Thymus (tissue), 14 donors: Measurements from ENCODE around the gene MAGOH. TPM values are rescaled to one million over a fixed set of nuclear protein-coding genes. Genes with fewer than 3 reads are reported as not detected.
"Not testable (repeated sequence)": the region's sequence is repeated elsewhere in the genome, so short reads cannot be mapped to it uniquely, and the experiment has no call there.

Experiments used
- DNase-seq, 9 donors: peaks; one replicate each; pipeline ENCODE4 v3.0.0-alpha.2; 2013; ENCODE audit warnings: low spot score in 9 of 9, low read depth in 6 of 9, missing footprints in 1 of 9
- H3K27ac ChIP-seq, 2 donors: one replicate each; pipeline ENCODE4 v1.5.1; 2013; ENCODE audit warnings: control low read depth in 1 of 2, low read depth in 1 of 2, low read length in 1 of 2, mild to moderate bottlenecking in 1 of 2, moderate library complexity in 1 of 2
- H3K27me3 ChIP-seq, 2 donors: one replicate each; pipeline ENCODE4 v1.5.1; 2013; ENCODE audit warnings: low read length in 1 of 2; ENCODE audit not compliant: control insufficient read depth in 2 of 2, insufficient read depth in 1 of 2
- H3K36me3 ChIP-seq, 2 donors: one replicate each; pipeline ENCODE4 v1.5.1; 2013; ENCODE audit warnings: low read length in 1 of 2, mild to moderate bottlenecking in 1 of 2, moderate library complexity in 1 of 2; ENCODE audit not compliant: control insufficient read depth in 2 of 2, insufficient read depth in 2 of 2
- H3K4me1 ChIP-seq, 2 donors: one replicate each; pipeline ENCODE4 v1.5.1; 2013; ENCODE audit warnings: low read length in 2 of 2; ENCODE audit not compliant: control insufficient read depth in 2 of 2, insufficient read depth in 2 of 2
- H3K4me3 ChIP-seq, 2 donors: one replicate each; pipeline ENCODE4 v1.5.1; 2013; ENCODE audit warnings: low read length in 2 of 2, control low read depth in 1 of 2, mild to moderate bottlenecking in 1 of 2
- H3K9me3 ChIP-seq, 2 donors: one replicate each; pipeline ENCODE4 v1.5.1; 2013; ENCODE audit warnings: low read length in 1 of 2, mild to moderate bottlenecking in 1 of 2; ENCODE audit not compliant: control insufficient read depth in 2 of 2, insufficient read depth in 1 of 2
- WGBS: extraction: QIAGEN DNeasy Blood & Tissue Kit; methylation state at CpG from one replicate; pipeline ENCODE4 v1.1.7; 2013; 5-methylcytosine and 5-hydroxymethylcytosine counted together
- long read RNA-seq, 10 donors: transcript quantifications; one replicate each; lab custom pipeline, GENCODE V29; 2026
- polyA plus RNA-seq: library from polyadenylated mRNA; stranded (reverse); fragments of 200-250 nt; gene quantifications from one replicate; pipeline ENCODE4 v1.2.3, GENCODE V29; 2013
- total RNA-seq: library from RNA; stranded (reverse); fragments of 120-200 nt; gene quantifications from one replicate; pipeline ENCODE4 v1.2.4, GENCODE V29; 2013
- donor health status: healthy.

MAGOH gene
- total RNA-seq (84.3 TPM), polyA plus RNA-seq (134 TPM)
- long read RNA-seq, donor 1, transcript MAGOH-202 (5 exons, 756 nt), result major isoform, 6 of 8 reads
- long read RNA-seq, donor 1, partial matches to known transcripts, result 0 of 8 reads
- long read RNA-seq, donor 1, other reads (novel, unspliced or antisense), result 0 of 8 reads
- long read RNA-seq, donor 2, transcript MAGOH-202 (5 exons, 756 nt), result major isoform, 53 of 72 reads
- long read RNA-seq, donor 2, transcript MAGOH-201 (4 exons, 500 nt), result minor isoform, 17 of 72 reads
- long read RNA-seq, donor 2, partial matches to known transcripts, result 0 of 72 reads
- long read RNA-seq, donor 2, other reads (novel, unspliced or antisense), result 0 of 72 reads
- long read RNA-seq, donor 3, transcript MAGOH-202 (5 exons, 756 nt), result major isoform, 74 of 118 reads
- long read RNA-seq, donor 3, transcript MAGOH-201 (4 exons, 500 nt), result minor isoform, 32 of 118 reads
- long read RNA-seq, donor 3, transcript MAGOH-203 (3 exons, 738 nt), result minor isoform, 5 of 118 reads
- long read RNA-seq, donor 3, partial matches to known transcripts, result 0 of 118 reads
- long read RNA-seq, donor 3, other reads (novel, unspliced or antisense), result 6 of 118 reads
- long read RNA-seq, donor 4, transcript MAGOH-201 (4 exons, 500 nt), result minor isoform, 8 of 40 reads
- long read RNA-seq, donor 4, transcript MAGOH-202 (5 exons, 756 nt), result major isoform, 27 of 40 reads
- long read RNA-seq, donor 4, partial matches to known transcripts, result 0 of 40 reads
- long read RNA-seq, donor 4, other reads (novel, unspliced or antisense), result 0 of 40 reads
- long read RNA-seq, donor 5, transcript MAGOH-202 (5 exons, 756 nt), result major isoform, 74 of 105 reads
- long read RNA-seq, donor 5, transcript MAGOH-201 (4 exons, 500 nt), result minor isoform, 26 of 105 reads
- long read RNA-seq, donor 5, partial matches to known transcripts, result 0 of 105 reads
- long read RNA-seq, donor 5, other reads (novel, unspliced or antisense), result 0 of 105 reads
- long read RNA-seq, donor 6, transcript MAGOH-201 (4 exons, 500 nt), result minor isoform, 8 of 38 reads
- long read RNA-seq, donor 6, transcript MAGOH-202 (5 exons, 756 nt), result major isoform, 29 of 38 reads
- long read RNA-seq, donor 6, partial matches to known transcripts, result 0 of 38 reads
- long read RNA-seq, donor 6, other reads (novel, unspliced or antisense), result 0 of 38 reads
- long read RNA-seq, donor 7, transcript MAGOH-201 (4 exons, 500 nt), result minor isoform, 23 of 64 reads
- long read RNA-seq, donor 7, transcript MAGOH-202 (5 exons, 756 nt), result major isoform, 39 of 64 reads
- long read RNA-seq, donor 7, partial matches to known transcripts, result 0 of 64 reads
- long read RNA-seq, donor 7, other reads (novel, unspliced or antisense), result 0 of 64 reads
- long read RNA-seq, donor 8, transcript MAGOH-202 (5 exons, 756 nt), result major isoform, 17 of 24 reads
- long read RNA-seq, donor 8, transcript MAGOH-201 (4 exons, 500 nt), result minor isoform, 7 of 24 reads
- long read RNA-seq, donor 8, partial matches to known transcripts, result 0 of 24 reads
- long read RNA-seq, donor 8, other reads (novel, unspliced or antisense), result 0 of 24 reads
- long read RNA-seq, donor 9, transcript MAGOH-202 (5 exons, 756 nt), result major isoform, 32 of 45 reads
- long read RNA-seq, donor 9, transcript MAGOH-201 (4 exons, 500 nt), result minor isoform, 10 of 45 reads
- long read RNA-seq, donor 9, partial matches to known transcripts, result 0 of 45 reads
- long read RNA-seq, donor 9, other reads (novel, unspliced or antisense), result 0 of 45 reads
- long read RNA-seq, donor 10, transcript MAGOH-202 (5 exons, 756 nt), result major isoform, 47 of 62 reads
- long read RNA-seq, donor 10, transcript MAGOH-201 (4 exons, 500 nt), result minor isoform, 14 of 62 reads
- long read RNA-seq, donor 10, partial matches to known transcripts, result 0 of 62 reads
- long read RNA-seq, donor 10, other reads (novel, unspliced or antisense), result 0 of 62 reads

DNA sequence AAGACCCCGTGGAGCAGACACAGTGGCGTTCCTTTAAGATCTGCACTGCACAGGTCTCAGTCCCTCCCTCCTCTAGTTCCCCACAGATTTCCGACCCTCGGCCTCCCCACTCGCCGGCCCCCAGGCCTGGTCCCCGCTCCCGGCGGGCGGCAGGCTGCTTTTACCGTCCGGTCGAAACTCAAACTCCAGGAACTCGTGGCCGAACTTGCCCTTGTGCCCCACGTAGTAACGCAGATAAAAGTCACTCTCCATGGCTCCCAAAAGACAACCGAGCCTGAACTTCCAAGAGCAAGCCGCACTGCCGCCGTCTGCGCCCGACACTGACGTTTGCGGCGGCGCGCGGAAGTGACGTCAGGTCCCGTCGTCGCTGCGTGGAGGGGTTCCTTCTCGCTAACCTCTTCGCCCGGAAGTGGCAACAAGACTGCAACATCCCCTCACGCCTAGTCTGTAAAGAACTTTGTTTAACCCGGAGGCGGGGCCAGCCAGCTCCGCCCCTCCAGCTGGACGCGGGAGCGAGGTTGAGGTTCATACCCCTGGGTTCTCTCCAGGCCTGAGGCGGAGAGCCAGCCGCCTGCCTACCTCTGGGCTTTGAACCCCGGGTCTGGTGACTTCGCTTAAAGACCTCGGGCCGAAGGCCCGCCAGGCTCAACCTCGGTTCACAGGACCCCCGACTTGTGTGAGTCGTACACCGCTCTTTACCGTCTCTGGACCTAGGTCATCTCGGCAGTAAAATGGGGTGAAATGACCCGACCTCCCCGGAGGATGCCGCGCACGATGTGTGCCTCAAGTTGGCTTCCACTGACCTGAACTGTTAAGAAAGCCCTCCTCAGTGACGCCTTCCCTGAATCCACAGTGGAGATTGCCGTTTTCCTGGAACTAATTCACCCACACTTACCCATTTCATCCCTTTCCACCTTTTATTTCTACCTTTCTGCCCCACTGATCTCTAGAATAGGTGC, at the start of gene MAGOH:
Gene MAGOH (minus strand): TSS at position 322 of the 959 bp plus-strand sequence. CDS start 70 bp downstream, at position 252.
- H3K9me3 ChIP-seq, result peaks cover 0 to 7% of the 10 kb centered on the region in 2 donors
- WGBS, result 5% methylated on average over 64 of the region's 64 CpGs
- peak within 1 kb of the TSS; percentile 44 to 71 for H3K27ac ChIP-seq
- H3K36me3 ChIP-seq, result peaks cover 21 to 24% of the 10 kb centered on the region in 2 donors
- H3K27me3 ChIP-seq, result peaks cover 0 to 3% of the 10 kb centered on the region in 2 donors
- H3K4me1 ChIP-seq, result peaks cover 13 to 19% of the 10 kb centered on the region in 2 donors
- DNase-seq, result peak; percentile 88 to 96 (median 90)
- H3K4me3 ChIP-seq, result peak within 1 kb of the TSS; percentile 79 to 96

DNA sequence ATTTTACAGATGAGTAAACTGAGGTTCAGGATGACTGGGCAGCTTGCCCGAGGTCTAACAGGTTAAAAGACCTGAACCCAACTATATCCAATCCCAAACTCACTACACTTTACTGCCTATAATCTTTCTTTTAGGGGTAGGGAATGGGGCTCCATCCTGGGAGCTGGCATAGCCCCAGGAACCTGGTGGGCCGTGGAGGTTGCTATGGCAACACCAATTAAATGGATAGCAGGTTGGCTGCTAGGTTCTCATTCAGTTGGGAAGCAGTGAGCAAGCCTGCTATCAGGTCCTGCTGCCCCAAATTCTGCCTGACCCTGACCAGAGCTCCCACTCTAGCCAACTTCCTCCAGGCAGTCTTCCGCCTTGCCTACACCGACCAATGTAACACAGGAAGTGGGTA, 48.6 kb upstream of the MAGOH start:
- no peak for DNase-seq
- peaks cover 0 to 8% of the 10 kb centered on the region in 2 donors for H3K4me1 ChIP-seq
- peaks cover 7 to 10% of the 10 kb centered on the region in 2 donors for H3K36me3 ChIP-seq
- H3K9me3 ChIP-seq, result no peaks in the 10 kb centered on the region
- no peak overlapping the region for H3K27ac ChIP-seq
- 96% methylated on average over 4 of the region's 4 CpGs for WGBS
- H3K4me3 ChIP-seq, result no peak overlapping the region
- H3K27me3 ChIP-seq, result no peaks in the 10 kb centered on the region

GRCh38 chr1:53285969-53286760, 47.8 kb upstream of the MAGOH start:
- H3K4me3 ChIP-seq, result no peak overlapping the region
- no peak for DNase-seq
- H3K9me3 ChIP-seq, result no peaks in the 10 kb centered on the region
- peaks cover 0 to 8% of the 10 kb centered on the region in 2 donors for H3K4me1 ChIP-seq
- no peak overlapping the region for H3K27ac ChIP-seq
- no peaks in the 10 kb centered on the region for H3K27me3 ChIP-seq
- peaks cover 7 to 10% of the 10 kb centered on the region in 2 donors for H3K36me3 ChIP-seq
- 78% methylated on average over 8 of the region's 8 CpGs for WGBS

- Histone ChIP-seq H3K4me3 (no peak overlapping the region), H3K9me3 (no peaks in the 10 kb centered on the region), H3K27ac (no peak overlapping the region), H3K36me3 (peaks cover 10% of the 10 kb centered on the region in 2 donors), H3K27me3 (no peaks in the 10 kb centered on the region), H3K4me1 (peaks cover 0 to 2% of the 10 kb centered on the region in 2 donors)
- 97% methylated on average over 5 of the region's 5 CpGs for WGBS
- DNase-seq, result no peak
These were observed 47.2 kb upstream of the MAGOH start for GRCh38 chr1:53285546-53285945.

DNA sequence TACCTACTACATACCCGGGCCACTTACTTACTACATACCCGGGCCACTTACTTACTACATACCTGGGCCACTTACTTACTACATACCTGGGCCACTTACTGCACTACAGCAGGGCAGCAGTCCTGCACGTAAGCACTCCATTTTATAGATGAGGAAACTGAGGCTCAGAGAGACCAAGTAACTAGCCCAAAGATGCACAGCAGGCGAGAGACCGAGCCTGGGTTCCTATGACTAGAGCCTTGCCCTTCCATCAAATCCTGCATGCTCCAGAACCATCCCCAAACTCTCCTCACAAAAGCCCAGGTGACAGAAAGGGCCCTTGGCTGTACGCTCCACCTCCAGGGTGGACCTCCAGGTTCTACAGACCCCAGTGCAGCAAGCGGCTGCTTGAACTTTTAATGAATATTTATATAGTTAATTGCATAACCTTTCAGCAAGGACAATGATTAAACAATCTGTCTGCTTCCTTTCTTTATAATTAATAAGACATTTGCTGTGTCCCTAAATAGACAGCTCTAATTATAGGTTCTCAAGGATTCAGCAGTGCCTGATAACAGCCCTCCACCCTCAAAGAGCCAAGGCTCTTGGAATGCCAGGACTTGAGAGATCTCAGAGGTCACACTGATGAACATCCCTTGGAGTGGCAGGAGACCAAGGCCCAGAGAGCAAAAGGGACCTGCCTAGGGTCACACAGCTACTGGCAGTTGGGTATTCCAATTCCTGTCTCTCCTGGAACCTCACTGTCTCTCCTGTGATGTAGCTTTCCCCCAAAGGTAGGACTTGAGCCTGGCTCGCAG, 46.1 kb upstream of the MAGOH start:
- 98% methylated on average over 8 of the region's 8 CpGs for WGBS
- H3K4me3 ChIP-seq, result no peak overlapping the region
- no peak for DNase-seq
- peaks cover 11 to 14% of the 10 kb centered on the region in 2 donors for H3K36me3 ChIP-seq
- H3K9me3 ChIP-seq, result no peaks in the 10 kb centered on the region
- H3K27ac ChIP-seq, result no peak overlapping the region
- no peaks in the 10 kb centered on the region for H3K27me3 ChIP-seq
- H3K4me1 ChIP-seq, result no peaks in the 10 kb centered on the region

DNA sequence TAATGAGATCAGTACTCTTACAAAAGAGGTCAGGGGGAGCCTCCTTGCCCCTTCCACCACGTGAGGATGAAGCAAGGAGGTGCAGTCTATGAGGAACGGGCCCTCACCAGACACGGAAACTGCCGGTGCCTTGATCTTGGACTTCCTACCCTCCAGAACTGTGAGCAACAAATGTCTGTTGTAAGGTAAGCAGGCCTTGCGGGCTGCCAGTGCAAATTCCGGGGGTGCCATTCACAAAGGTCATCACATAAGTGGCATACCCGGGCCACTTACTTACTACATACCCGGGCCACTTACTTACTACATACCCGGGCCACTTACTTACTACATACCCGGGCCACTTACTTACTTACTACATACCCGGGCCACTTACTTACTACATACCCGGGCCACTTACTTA, 44.8 kb upstream of the MAGOH start:
- 97% methylated on average over 12 of the region's 12 CpGs for WGBS
- H3K9me3 ChIP-seq, H3K4me3 ChIP-seq, H3K27me3 ChIP-seq, DNase-seq, H3K36me3 ChIP-seq, H3K27ac ChIP-seq, H3K4me1 ChIP-seq: not testable (repeated sequence)
